Measurements from ENCODE around the gene SLC30A3. TPM values are rescaled to one million over a fixed set of nuclear protein-coding genes. Genes with fewer than 3 reads are reported as not detected.
A peak's percentile ranks its signal among the peaks of the same experiment; 100 is the strongest.
"Not testable (repeated sequence)": the region's sequence is repeated elsewhere in the genome, so short reads cannot be mapped to it uniquely, and the experiment has no call there.

Gene SLC30A3, protein sequence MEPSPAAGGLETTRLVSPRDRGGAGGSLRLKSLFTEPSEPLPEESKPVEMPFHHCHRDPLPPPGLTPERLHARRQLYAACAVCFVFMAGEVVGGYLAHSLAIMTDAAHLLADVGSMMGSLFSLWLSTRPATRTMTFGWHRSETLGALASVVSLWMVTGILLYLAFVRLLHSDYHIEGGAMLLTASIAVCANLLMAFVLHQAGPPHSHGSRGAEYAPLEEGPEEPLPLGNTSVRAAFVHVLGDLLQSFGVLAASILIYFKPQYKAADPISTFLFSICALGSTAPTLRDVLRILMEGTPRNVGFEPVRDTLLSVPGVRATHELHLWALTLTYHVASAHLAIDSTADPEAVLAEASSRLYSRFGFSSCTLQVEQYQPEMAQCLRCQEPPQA
- 1 to 10 TPM in 3 of 4 donors, under 1 TPM in 1; 0.98 to 8.7 (median 5.3) TPM for polyA plus RNA-seq (ENCODE audit: insufficient read length in 4 of 4)

DNA sequence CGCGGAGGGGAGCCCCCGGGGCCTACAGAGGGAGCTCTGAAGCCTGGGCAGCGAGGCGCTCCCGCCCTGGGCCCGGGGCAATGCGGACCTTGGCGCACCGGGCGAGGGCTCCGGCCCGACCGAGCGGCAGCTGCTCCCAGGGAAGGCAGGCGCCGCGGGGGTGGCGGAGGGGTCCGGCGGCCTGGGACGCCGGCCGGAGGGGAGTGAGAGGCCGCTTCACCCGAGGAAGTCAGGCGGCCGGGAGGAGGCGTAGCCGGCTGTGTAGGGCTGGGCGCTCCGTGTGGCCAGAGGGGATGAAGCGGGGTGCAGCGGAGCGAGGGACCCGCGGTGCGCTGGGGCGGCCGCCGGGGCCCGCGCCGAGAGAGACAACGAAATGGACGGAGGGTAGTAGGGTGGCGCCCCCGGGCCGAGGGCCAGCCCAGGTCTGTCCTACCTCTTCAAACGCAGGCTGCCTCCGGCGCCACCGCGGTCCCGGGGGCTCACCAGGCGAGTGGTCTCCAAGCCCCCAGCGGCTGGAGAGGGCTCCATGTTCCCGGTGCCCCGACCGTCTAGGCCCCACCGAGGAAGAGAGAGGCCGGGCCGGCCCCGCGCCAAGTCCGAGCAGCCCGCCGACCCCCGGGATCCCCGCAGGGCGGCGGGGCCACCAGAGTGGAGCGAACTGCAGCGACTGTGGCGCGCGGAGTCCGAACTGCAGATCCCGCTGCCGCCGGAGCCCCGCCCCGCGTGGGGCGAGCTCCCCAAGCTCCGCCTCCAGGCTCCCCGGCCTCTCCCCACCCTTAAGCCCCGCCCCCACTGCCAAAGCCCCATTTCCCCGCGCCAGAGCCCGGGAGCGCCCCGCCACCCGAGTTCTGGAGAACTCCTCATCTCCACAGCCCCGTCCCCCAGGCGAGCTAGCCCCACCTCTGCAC is at the start of gene SLC30A3:
SLC30A3 (minus strand) TSS at position 669 of the 908 bp plus-strand sequence; CDS start at position 528, 141 bp downstream.
- DNase-seq (ENCODE audit: low read depth in 4 of 4, low spot score in 3 of 4) = peak in 1 of 4 donors; percentile 37

DNA sequence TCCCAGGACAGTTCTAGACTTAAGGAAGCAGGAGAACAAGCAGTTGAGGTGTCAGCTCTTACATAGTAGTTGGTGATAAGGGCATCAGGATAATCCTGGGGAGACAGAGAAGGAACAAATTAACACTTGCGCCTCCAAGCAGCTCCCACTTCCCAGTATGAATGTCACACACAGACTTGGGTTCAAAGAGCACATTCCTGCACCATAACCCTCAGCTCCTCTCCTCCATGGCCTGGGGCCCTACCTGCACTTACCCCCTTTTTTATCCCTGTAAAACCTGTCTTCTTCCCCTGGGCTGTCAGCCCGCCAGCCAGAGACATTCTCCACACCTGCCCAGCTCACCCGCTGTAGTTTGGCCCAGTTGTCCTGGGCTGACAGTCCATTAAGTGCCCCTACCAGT is 49.3 kb upstream of the SLC30A3 start:
- DNase-seq (ENCODE audit: low read depth in 4 of 4, low spot score in 3 of 4) = no peak

DNA sequence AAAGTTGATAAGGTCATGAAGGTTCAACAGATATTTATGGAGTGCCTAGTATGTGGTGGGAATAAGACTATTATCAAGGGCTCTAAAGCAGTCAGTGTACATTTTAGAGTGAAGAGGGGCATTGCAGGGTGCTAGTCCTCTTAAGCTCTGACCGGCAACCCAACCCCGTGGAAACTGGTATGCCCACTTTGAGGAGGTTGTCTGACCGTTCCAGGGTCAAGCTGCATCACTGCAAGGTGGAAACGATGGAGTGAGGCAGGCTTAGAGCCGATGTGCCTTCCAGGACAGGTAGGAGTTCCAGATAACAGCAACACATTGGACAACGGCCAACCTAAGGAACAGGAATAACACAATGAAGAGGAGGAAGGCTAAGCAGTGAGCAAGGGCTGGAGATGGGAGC is 46.8 kb upstream of the SLC30A3 start:
- DNase-seq (ENCODE audit: low read depth in 4 of 4, low spot score in 3 of 4) = no peak

DNA sequence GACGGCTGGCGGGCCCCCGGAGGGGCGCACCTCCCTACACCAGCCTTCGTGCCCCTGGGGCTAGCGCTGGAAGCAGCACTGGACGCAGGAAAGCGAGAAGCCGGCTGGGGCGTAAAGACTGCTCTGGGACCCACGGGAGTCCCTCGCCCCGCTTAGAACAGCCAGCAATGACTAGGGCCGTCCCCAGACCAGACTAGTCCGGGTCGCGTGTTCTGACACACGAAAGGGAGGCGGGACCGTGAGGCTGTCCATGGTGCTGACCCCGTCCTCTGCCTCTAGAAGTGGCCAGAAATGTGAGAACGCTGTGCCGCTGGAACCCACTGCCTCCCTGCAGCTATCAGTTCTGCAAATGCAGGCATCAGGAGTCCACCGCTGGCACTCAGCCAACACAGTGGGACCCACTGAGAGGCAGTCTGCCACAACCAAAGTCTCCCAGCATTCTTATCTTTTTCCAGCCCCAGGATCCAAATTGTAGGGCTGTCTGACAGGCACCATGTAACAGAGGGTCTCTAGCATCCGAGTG is 45.6 kb upstream of the SLC30A3 start, which contains the start of gene UCN:
UCN (minus strand) TSS at position 87 of the 523 bp plus-strand sequence. CDS start 550 bp downstream, outside the sequence.
- DNase-seq (ENCODE audit: low read depth in 4 of 4, low spot score in 3 of 4) = peak in 2 of 4 donors; percentile 62 to 67

DNA sequence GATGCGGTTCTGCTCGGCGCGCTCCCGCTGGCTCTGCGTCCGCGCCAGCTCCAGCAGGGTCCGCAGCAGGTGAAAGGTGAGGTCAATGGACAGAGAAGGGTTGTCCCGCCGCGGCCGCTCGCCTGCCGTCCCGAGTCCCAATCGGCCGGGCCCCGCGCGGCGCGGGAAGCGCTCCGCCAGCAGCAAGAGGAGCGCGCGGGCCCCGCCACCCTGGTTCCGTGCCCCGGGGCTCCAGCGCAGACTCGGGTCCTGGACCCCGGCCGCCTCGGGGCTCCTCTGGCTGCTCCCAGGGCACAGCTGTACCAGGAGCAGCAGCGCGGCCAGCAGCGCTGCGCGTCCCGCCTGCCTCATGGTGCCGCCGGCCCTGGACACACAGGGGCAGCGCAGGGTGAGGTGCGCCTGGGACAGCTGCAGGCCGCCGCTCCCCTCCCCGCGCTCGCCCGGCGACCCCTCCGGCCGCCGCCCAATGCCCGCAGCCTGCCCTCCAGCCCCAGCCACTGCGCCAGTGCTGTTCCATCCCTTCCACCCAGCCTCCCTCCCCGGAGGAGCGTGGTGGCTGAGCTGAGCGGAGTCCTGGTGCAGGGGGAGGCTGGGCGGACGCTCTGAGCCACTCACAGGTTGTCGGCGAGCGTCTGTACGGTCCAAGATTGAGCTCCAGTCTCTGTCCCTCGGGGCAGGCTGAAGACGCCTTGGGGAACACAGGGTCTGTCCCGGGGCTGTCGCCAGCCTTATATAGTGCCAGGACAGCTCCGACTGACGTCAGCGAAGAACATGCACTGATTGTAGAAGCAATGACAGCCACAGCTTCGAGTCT is 44.9 kb upstream of the SLC30A3 start:
- DNase-seq (ENCODE audit: low read depth in 4 of 4, low spot score in 3 of 4) = no peak

DNA sequence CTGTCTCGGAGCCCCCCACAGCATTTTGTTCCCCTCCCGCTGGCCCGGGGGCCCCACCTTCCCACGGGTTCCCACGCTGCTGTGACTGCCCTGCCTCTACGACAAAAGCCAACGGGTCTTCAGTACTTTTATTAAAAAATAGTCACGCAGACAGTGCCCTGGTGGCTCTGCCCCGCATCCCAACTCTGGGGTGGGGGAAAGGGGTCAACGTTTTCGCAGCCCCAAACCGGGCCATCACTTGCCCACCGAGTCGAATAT is 44.4 kb upstream of the SLC30A3 start:
- DNase-seq (ENCODE audit: low read depth in 4 of 4, low spot score in 3 of 4) = no peak

DNA sequence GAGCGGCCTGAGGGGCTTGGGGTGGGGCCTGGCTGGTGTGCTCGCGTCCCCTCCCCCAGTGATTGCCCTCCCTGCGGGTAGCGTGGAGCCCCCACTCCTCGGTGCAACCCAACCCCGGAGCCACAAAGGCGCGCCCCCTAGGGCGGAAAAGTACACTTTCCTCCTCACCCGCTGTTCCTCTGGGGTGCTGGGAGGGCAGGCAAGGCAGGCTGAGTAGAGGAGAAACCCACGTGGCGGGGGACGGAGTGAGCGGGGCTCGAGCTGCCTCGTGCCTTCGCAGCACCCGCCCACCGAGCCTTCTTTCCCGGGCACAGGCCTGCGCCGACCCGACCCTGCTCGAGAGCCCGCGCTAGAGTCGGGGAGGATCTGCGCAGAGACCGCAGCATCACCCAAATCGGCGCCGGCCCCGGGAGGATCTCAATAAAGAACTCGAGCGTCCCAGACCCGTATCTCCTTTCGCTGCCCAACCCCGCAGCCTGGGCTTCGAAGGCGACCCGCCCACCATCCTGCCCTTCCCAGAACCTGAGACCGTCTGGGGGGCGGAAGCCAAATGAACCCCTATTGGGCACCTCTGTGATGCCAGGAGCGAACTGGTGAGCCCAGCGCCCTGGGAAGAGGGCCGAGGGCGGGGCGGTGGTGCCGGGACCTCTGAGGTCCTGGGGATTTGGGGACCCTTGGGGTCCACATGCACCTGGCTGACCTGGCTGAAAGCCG is 43.9 kb upstream of the SLC30A3 start:
- DNase-seq (ENCODE audit: low read depth in 4 of 4, low spot score in 3 of 4) = no peak

DNA sequence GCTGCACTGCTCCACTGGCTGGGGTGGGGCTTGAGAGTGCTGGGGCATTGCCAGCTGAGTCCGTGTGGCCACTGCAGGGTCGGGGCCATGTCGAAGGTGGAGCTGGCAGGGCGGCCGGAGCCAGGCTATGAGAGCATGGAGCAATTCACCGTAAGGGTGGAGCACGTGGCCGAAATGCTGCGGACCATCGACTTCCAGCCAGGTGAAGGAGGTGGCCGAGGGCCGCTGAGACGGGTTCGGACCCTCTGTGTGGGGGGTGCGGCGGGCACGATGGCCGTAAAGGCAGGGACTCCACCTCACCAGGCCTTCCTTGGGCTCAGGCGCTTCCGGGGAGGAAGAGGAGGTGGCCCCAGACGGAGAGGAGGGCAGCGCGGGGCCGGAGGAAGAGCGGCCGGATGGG is 43.3 kb upstream of the SLC30A3 start:
- no peak for DNase-seq (ENCODE audit: low read depth in 4 of 4, low spot score in 3 of 4)

DNA sequence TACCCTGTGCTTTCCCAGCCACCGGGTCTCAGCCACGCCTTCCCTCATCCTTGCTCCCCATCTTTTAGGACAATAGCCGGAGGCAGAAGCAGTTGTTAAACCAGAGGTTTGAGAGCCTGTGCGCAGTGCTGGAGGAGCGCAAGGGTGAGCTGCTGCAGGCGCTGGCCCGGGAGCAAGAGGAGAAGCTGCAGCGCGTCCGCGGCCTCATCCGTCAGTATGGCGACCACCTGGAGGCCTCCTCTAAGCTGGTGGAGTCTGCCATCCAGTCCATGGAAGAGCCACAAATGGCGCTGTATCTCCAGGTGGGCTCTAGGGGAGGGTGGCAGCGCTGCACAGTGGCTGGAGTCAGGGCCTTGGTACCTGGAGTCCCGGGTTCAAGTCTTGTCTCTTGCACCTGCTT is 42.7 kb upstream of the SLC30A3 start:
- DNase-seq (ENCODE audit: low read depth in 4 of 4, low spot score in 3 of 4) = no peak

DNA sequence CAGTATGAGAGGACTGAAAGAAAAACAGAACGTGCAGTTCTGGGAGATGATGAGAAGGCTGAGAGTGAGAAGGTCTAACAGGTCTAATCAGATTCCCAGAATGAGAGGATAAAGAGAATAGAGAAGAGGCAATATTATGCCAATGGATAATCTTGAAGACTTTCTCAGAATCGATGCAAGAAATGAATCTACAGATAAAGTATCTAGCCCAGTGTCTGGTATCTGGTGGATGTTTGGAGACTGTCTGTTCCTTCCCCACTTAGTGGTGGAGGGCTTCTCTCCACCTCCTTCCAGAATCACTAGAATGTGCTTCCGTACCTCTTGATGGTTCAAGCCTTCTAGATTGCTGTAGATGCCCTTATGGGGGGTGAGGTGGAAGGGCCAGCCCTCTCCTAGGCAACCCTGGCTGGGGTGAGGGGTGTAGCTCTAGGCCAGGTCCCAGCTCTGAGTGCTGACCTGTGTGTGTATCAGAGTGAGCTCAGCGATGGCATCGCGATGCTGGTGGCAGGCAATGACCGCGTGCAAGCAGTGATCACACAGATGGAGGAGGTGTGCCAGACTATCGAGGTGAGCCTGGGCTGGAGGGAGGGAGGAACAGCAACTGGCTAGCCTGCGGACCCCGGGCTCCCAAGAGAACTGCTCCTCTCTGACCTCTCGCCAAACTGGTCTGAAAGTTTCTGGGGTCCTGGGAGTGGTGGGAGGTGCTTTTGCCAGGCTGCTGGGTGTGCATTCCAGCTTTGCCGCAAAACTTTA is 41.8 kb upstream of the SLC30A3 start:
- no peak for DNase-seq (ENCODE audit: low read depth in 4 of 4, low spot score in 3 of 4)

DNA sequence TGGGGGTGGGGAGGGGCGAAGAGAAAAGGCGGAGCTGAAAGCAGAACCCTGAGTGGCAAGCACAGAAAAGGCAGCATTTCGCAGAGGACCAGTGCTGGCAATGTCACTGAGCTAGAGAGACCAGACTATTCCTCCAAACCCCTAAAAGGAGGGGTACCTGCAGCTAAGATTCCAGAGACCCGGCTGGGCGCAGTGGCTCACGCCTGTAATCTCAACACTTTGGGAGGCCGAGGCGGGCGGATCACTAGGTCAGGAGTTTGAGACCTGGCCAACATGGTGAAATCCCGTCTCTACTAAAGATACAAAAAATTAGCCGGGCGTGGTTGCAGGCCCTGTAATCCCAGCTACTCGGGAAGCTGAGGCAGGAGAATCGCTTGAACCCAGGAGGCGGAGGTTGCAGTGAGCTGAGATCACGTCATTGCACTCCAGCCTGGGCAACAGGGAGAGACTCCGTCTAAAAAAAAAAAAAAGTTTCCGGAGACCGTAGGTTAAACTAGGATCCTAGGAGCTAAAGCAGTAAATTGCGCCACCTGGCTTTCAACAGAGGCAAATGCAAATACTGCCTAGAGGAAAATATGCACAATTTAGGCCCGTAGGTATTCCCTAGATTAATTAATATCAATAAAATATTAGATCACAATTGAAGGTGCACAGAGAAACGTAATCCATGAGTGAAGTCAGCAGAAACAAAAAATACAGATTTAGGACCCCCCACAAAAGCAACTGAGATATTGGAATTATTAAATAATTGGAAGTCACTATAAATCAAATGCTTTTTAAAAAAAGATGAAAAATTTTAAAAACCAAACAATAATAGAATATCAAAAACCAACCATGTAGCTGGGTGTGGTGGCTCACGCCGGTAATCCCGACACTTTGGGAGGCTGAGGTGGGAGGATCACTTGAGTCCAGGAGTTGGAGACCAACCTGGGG is 40.5 kb upstream of the SLC30A3 start:
- no peak for DNase-seq (ENCODE audit: low read depth in 4 of 4, low spot score in 3 of 4)

DNA sequence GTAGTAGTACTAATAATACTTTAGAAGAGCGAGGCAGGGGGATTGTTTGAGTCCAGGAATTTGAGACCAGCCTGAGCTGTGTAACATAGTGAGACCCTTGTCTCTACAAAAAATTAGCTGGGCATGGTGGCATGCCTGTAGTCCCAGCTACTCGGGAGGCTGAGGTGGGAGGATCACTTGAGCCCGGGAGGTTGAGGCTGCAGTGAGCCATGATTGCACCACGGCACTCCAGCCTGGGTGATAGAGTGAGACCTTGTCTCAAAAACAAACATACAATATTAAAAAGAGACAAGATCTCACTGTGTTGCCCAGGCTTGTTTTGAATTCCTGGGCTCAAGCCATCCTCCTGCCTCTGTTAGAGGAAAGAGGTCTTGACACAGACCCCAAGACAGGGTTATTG is 37.8 kb upstream of the SLC30A3 start:
- DNase-seq (ENCODE audit: low read depth in 4 of 4, low spot score in 3 of 4) = not testable (repeated sequence)

DNA sequence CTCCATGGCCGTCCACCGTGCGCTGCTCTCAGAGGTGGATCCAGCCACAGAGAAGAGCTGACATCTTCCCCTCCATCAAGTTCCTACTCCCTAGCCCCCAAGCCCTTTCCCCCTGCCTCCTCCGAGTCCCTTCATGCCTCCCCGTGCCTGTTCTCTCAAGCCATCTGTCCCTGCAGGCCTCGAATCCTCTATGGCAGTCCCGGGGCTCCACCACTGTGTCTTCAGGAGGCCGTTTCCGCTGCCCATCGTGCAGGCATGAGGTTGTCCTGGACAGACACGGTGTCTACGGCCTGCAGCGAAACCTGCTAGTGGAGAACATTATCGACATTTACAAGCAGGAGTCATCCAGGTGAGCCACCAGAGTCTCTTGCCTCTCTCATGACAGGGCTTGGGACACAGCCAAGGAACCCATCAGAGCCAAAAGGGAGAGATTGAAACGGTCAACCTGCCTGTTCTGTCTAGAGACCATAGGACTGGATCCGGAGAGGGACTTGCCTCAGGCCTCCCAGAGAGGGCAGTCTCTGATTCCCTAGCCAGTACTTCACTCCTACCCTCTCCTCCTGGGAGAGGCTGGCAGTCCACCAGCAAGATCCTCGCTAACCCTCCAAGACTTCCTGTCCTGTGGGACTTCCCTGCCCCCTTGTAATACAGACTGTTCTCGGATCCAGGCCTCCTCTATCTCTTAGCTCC is 35.7 kb upstream of the SLC30A3 start:
- DNase-seq (ENCODE audit: low read depth in 4 of 4, low spot score in 3 of 4) = no peak

DNA sequence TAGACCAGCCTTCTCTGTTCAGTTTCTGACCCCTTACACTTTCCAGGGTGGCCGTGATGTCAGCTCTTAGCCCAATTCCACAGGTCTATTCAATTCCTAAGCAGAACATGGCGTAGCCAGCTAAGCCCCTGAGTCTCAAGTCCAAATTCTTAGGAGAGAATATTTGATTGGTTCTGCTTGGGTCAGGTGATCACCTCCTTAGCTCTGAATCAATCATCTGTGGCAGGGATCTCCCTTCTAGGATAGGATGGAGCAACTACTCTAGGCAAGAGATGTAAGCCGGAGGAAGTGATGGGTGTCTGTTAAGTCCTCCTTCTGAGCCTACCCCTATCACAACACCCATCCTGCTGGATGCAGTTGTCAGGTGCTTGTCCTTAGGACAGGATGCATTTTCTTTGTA is 34.3 kb upstream of the SLC30A3 start:
- DNase-seq (ENCODE audit: low read depth in 4 of 4, low spot score in 3 of 4) = no peak

DNA sequence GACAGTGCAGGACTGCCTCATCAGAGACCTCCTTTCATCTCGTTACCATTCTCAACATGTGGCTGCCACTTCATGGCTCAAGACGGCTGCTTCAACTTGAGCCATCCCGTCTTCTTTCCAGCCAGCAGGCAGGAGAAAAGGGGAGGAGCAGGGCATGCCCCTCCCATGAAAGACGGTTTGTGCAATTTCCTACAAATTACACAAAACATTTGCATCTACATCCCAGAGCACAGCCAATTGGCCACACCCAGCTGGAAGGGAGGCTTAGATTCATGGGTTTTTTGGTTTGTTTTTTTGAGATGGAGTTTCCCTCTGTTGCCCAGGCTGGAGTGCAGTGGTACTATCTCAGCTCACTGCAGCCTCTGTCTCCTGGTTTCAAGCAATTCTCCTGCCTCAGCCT is 33.6 kb upstream of the SLC30A3 start:
- no peak for DNase-seq (ENCODE audit: low read depth in 4 of 4, low spot score in 3 of 4)

DNA sequence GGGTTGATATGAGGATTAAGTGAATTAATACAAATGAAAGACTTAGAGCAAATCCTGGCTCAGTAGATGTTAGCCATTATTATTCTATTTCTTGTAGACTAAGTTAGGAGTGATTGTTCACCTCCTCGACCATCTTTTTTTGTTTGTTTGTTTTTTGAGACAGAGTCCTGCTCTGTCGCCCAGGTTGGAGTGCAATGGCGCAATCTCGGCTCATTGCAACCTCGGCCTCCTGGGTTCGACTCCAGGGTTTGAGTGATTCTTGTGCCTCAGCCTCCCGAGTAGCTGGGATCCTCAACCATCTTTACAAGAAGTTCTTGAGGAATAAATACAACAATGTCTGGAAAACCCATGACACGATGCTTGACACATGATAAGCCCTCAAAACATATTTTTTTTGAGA is 32.1 kb upstream of the SLC30A3 start:
- no peak for DNase-seq (ENCODE audit: low read depth in 4 of 4, low spot score in 3 of 4)

DNA sequence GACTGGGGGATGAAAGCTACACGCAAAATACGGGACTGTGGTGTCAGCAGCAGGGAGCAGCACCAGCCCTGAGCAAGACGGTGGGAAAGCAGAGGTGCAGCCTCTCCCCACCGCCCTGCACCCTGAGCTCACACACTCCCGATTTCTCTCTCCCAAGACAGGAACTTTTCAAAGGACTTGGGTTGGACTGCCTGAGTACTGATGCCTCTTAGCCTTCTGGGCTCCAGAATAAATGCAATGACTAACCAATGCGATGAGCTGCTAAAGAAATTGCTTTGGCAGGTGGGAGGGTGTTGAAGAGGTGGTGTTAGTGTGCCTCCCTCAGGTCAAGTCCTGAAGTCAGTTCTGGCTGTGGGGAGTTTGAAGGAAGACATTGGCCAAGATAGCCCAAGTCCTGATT is 29.0 kb upstream of the SLC30A3 start:
- DNase-seq (ENCODE audit: low read depth in 4 of 4, low spot score in 3 of 4) = no peak

DNA sequence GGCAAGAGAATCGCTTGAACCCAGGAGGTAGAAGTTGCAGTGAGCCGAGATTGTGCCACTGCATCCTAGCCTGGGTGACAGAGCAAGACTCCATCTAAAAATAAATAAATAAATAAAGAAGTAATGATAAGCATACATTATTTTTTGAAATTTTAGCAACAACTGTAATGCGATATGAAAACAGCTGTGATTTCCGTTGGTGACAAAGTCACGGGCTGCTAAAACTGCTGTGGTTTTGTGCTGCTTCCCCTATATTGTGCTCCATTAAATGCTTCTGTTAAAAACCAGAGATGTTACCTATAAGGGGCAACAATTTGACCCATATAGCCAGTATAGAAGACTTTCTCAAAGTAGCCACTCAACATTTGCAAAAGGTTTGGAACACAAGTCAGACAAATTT is 27.7 kb upstream of the SLC30A3 start:
- no peak for DNase-seq (ENCODE audit: low read depth in 4 of 4, low spot score in 3 of 4)

All from left renal pelvis (tissue), 4 donors.